SK-N-SH (cell line): Measurements from ENCODE around the gene CIAO1. TPM values are rescaled to one million over a fixed set of nuclear protein-coding genes. Genes with fewer than 3 reads are reported as not detected.
"Not testable (repeated sequence)": the region's sequence is repeated elsewhere in the genome, so short reads cannot be mapped to it uniquely, and the experiment has no call there.

ENCODE experiments used
- CTCF ChIA-PET: fragments of 300-600, 350-600 bp; formaldehyde crosslinking; extraction: SDS; loops from one replicate; lab custom pipeline; 2021; lab: Yijun Ruan, JAX
- POLR2A ChIA-PET: fragments of 350-600 bp; sonication (Branson Sonifier 250); formaldehyde crosslinking; extraction: SDS; loops from one replicate; lab custom pipeline; 2020; ENCODE audit warnings: antibody characterized with exemption, inconsistent platforms; lab: Yijun Ruan, JAX
- DNase-seq: peaks from one replicate; pipeline ENCODE4 v3.0.0; 2012
- H2AFZ ChIP-seq: fragments of 200-600 bp; sonication (generic); 2 replicates; pipeline ENCODE4 v1.8.1; 2016; ENCODE audit warnings: antibody characterized with exemption, mild to moderate bottlenecking, low read depth
- H3F3A ChIP-seq: fragments of 200-600 bp; sonication (generic); replicated peaks from 2 replicates; pipeline ENCODE3; 2016; ENCODE audit warnings: antibody characterized with exemption, mild to moderate bottlenecking; ENCODE audit not compliant: insufficient read depth
- H3K27ac ChIP-seq, 2 experiments: fragments of 200-500 bp in 1 of 2; fragments of 200-600 bp in 1 of 2; sonication (Bioruptor generic) in 1 of 2; sonication (generic), shearing (Covaris generic) in 1 of 2; 2 replicates each; pipeline versions ENCODE4 v1.5.1 to v1.6.1; 2014 to 2016; ENCODE audit warnings: low read depth in 2 of 2, inconsistent platforms in 1 of 2, low read length in 1 of 2, mild to moderate bottlenecking in 1 of 2, mixed read lengths in 1 of 2
- H3K27me3 ChIP-seq: fragments of 200-600 bp; sonication (generic), shearing (Covaris generic); 2 replicates; pipeline ENCODE4 v1.6.1; 2016; ENCODE audit warnings: mixed run types; ENCODE audit not compliant: insufficient read depth
- H3K36me3 ChIP-seq, 2 experiments: fragments of 200-500 bp in 1 of 2; fragments of 200-600 bp in 1 of 2; sonication (Bioruptor generic) in 1 of 2; sonication (generic) in 1 of 2; replicated peaks in 1 of 2; 2 replicates each; pipeline versions ENCODE3 to v1.5.1; 2014 to 2016; ENCODE audit warnings: low read length in 1 of 2, mild to moderate bottlenecking in 1 of 2; ENCODE audit not compliant: insufficient read depth in 2 of 2, control insufficient read depth in 1 of 2
- H3K4me1 ChIP-seq, 2 experiments: fragments of 200-500 bp in 1 of 2; fragments of 200-600 bp in 1 of 2; sonication (Bioruptor generic) in 1 of 2; sonication (generic), shearing (Covaris generic) in 1 of 2; 2 replicates each; pipeline versions ENCODE4 v1.5.1 to v1.6.1; 2014 to 2016; ENCODE audit warnings: low read depth in 1 of 2, low read length in 1 of 2, mixed run types in 1 of 2; ENCODE audit not compliant: insufficient read depth in 2 of 2, control insufficient read depth in 1 of 2
- H3K4me2 ChIP-seq: fragments of 200-600 bp; sonication (generic), shearing (Covaris generic); 2 replicates; pipeline ENCODE4 v1.6.1; 2017; ENCODE audit warnings: mixed run types
- H3K4me3 ChIP-seq, 2 experiments: fragments of 200-500 bp in 1 of 2; fragments of 200-600 bp in 1 of 2; sonication (Bioruptor generic) in 1 of 2; sonication (generic), shearing (Covaris generic) in 1 of 2; 2 replicates each; pipeline versions ENCODE4 v1.5.1 to v1.8.1; 2014 to 2016; ENCODE audit warnings: low read depth in 2 of 2, inconsistent platforms in 1 of 2, low read length in 1 of 2, mild to moderate bottlenecking in 1 of 2, mixed read lengths in 1 of 2, moderate library complexity in 1 of 2
- H3K79me2 ChIP-seq: fragments of 200-600 bp; sonication (generic); 2 replicates; pipeline ENCODE4 v1.8.1; 2017; ENCODE audit warnings: mild to moderate bottlenecking; ENCODE audit not compliant: insufficient read depth
- H3K9ac ChIP-seq: fragments of 200-600 bp; sonication (generic); 2 replicates; pipeline ENCODE4 v1.6.1; 2017; ENCODE audit warnings: mixed run types
- H3K9me2 ChIP-seq: fragments of 200-600 bp; sonication (generic); 2 replicates; pipeline ENCODE4 v1.6.1; 2017; ENCODE audit warnings: mixed run types
- H3K9me3 ChIP-seq: fragments of 200-600 bp; sonication (generic); 2 replicates; pipeline ENCODE4 v1.6.1; 2017; ENCODE audit warnings: mixed run types, mild to moderate bottlenecking, moderate library complexity
- H4K20me1 ChIP-seq: fragments of 200-600 bp; sonication (generic); 2 replicates; pipeline ENCODE4 v1.6.1; 2017; ENCODE audit warnings: mild to moderate bottlenecking, mixed run types; ENCODE audit not compliant: insufficient read depth
- CTCF ChIP-seq: fragments of 200-600 bp; sonication (generic); IDR thresholded peaks from 2 replicates; pipeline ENCODE4 v1.6.1; 2017; ENCODE audit warnings: antibody characterized with exemption, mild to moderate bottlenecking, moderate library complexity
- EP300 ChIP-seq, 2 experiments: IDR thresholded peaks; 2 replicates each; pipeline versions ENCODE4 v1.4.0 to v1.6.1; 2012; ENCODE audit warnings: borderline replicate concordance in 1 of 2, low read depth in 1 of 2, low read length in 1 of 2
- EZH2phosphoT487 ChIP-seq: fragments of 200-600 bp; sonication (generic); IDR thresholded peaks from 2 replicates; pipeline ENCODE4 v1.6.1; 2017; ENCODE audit warnings: low read depth, mixed run types, mild to moderate bottlenecking, antibody characterized with exemption, moderate library complexity, borderline replicate concordance
- FOSL2 ChIP-seq: IDR thresholded peaks from 2 replicates; pipeline ENCODE4 v1.4.0; 2012; ENCODE audit warnings: low read depth, mild to moderate bottlenecking, moderate library complexity, borderline replicate concordance
- FOXJ3 ChIP-seq: sonication (generic); formaldehyde crosslinking; IDR thresholded peaks from 2 replicates; pipeline ENCODE4 v1.5.1; 2020; ENCODE audit warnings: mild to moderate bottlenecking, missing genetic modification reagents
- GABPA ChIP-seq: IDR thresholded peaks from 2 replicates; pipeline ENCODE4 v1.4.0; 2012; ENCODE audit warnings: low read depth, mild to moderate bottlenecking
- JUND ChIP-seq: IDR thresholded peaks from 2 replicates; pipeline ENCODE4 v1.4.0; 2012
- NRF1 ChIP-seq: IDR thresholded peaks from 2 replicates; pipeline ENCODE4 v1.6.1; 2012; ENCODE audit warnings: low read depth, mild to moderate bottlenecking, low read length
- PBX3 ChIP-seq: IDR thresholded peaks from 2 replicates; pipeline ENCODE4; 2012
- POLR2AphosphoS5 ChIP-seq: IDR thresholded peaks from 2 replicates; pipeline ENCODE4 v1.6.1; 2012; ENCODE audit warnings: low read depth, low read length
- RAD21 ChIP-seq: IDR thresholded peaks from 2 replicates; pipeline ENCODE4 v1.6.1; 2012; ENCODE audit warnings: mild to moderate bottlenecking, low read length
- RXRA ChIP-seq: IDR thresholded peaks from 2 replicates; pipeline ENCODE4 v1.4.0; 2012; ENCODE audit warnings: low read depth, mild to moderate bottlenecking, borderline replicate concordance
- TAF1 ChIP-seq: IDR thresholded peaks from 2 replicates; pipeline ENCODE4 v1.6.1; 2012; ENCODE audit warnings: low read depth, mild to moderate bottlenecking, low read length, moderate library complexity, borderline replicate concordance
- WGBS: methylation state at CpG from one replicate; pipeline ENCODE4 v1.1.6; 2017; ENCODE audit warnings: low lambda C conversion rate; 5-methylcytosine and 5-hydroxymethylcytosine counted together
- polyA plus RNA-seq, 3 experiments: library from polyadenylated mRNA; depleted of rRNA; stranded (reverse); fragments of >200 nt; gene quantifications; 2 replicates each; pipeline ENCODE4 v1.2.3, GENCODE V29; 2012
- TF ChIP-seq, protein P1 (sequence below): IDR thresholded peaks from 2 replicates; pipeline ENCODE4 v1.6.1; 2012; ENCODE audit warnings: mild to moderate bottlenecking, low read depth, low read length, moderate library complexity
- TF ChIP-seq, protein P2 (sequence below): fragments of 150-350 bp; IDR thresholded peaks from 2 replicates; pipeline ENCODE4 v1.6.1; 2016; ENCODE audit warnings: mild to moderate bottlenecking, low read depth, low read length

CIAO1 gene
- polyA plus RNA-seq, 1 of the 3 experiments (the other 2 are of a cell fraction): 120 TPM

- TF ChIP-seq EZH2phosphoT487 (no peak), FOSL2 (no peak), JUND (no peak), GABPA (peak; percentile 94), POLR2AphosphoS5 (peak; percentile 67; the same call in 1 of the 2 replicates), RXRA (no peak), NRF1 (peak; percentile 81), TAF1 (no peak)
- TF ChIP-seq, protein P1, sequence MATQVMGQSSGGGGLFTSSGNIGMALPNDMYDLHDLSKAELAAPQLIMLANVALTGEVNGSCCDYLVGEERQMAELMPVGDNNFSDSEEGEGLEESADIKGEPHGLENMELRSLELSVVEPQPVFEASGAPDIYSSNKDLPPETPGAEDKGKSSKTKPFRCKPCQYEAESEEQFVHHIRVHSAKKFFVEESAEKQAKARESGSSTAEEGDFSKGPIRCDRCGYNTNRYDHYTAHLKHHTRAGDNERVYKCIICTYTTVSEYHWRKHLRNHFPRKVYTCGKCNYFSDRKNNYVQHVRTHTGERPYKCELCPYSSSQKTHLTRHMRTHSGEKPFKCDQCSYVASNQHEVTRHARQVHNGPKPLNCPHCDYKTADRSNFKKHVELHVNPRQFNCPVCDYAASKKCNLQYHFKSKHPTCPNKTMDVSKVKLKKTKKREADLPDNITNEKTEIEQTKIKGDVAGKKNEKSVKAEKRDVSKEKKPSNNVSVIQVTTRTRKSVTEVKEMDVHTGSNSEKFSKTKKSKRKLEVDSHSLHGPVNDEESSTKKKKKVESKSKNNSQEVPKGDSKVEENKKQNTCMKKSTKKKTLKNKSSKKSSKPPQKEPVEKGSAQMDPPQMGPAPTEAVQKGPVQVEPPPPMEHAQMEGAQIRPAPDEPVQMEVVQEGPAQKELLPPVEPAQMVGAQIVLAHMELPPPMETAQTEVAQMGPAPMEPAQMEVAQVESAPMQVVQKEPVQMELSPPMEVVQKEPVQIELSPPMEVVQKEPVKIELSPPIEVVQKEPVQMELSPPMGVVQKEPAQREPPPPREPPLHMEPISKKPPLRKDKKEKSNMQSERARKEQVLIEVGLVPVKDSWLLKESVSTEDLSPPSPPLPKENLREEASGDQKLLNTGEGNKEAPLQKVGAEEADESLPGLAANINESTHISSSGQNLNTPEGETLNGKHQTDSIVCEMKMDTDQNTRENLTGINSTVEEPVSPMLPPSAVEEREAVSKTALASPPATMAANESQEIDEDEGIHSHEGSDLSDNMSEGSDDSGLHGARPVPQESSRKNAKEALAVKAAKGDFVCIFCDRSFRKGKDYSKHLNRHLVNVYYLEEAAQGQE: no peak
Observed at GRCh38 chr2:96265840-96266679, at the start of gene CIAO1, which contains the start of gene TMEM127 (continued).

- ChIA-PET CTCF (no interaction called here), POLR2A (no interaction called here)
- Histone ChIP-seq H3K4me3 (no peak overlapping the region), H3K27me3 (no peaks in the 10 kb centered on the region), H3K4me2 (no peak overlapping the region), H4K20me1 (no peaks in the 10 kb centered on the region), H3K9me2 (no peaks in the 10 kb centered on the region), H3K36me3 (no peaks in the 10 kb centered on the region), H3K9me3 (no peaks in the 10 kb centered on the region), H3K4me1 (no peaks in the 10 kb centered on the region), H3K79me2 (0 out of 2 replicates have a peak, but pooled peaks cover 3% of the 10 kb centered on the region), H3K9ac (no peak overlapping the region), H3K27ac (no peak overlapping the region), H2AFZ (no peak overlapping the region), H3F3A (no peaks in the 10 kb centered on the region)
- DNase-seq: no peak
- 82% methylated on average over 13 of the region's 13 CpGs for WGBS
- TF ChIP-seq PBX3 (no peak), EZH2phosphoT487 (no peak), RAD21 (no peak), CTCF (no peak), EP300 (IDR thresholded peaks at IDR 0.05; ENCODE audit: borderline replicate concordance in 1 of 2, low read depth in 1 of 2, low read length in 1 of 2) (no peak), FOSL2 (no peak), FOXJ3 (CRISPR knock-in tag) (no peak)
- TF ChIP-seq, protein P2, sequence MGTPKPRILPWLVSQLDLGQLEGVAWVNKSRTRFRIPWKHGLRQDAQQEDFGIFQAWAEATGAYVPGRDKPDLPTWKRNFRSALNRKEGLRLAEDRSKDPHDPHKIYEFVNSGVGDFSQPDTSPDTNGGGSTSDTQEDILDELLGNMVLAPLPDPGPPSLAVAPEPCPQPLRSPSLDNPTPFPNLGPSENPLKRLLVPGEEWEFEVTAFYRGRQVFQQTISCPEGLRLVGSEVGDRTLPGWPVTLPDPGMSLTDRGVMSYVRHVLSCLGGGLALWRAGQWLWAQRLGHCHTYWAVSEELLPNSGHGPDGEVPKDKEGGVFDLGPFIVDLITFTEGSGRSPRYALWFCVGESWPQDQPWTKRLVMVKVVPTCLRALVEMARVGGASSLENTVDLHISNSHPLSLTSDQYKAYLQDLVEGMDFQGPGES: no peak
Observed at GRCh38 chr2:96218508-96219131, 47.4 kb upstream of the CIAO1 start.

GRCh38 chr2:96219959-96220358 is 46.1 kb upstream of the CIAO1 start:
- DNase-seq, CTCF ChIA-PET, H2AFZ ChIP-seq, H3K4me2 ChIP-seq, H3K27me3 ChIP-seq, H3K4me3 ChIP-seq, H3K9me2 ChIP-seq, H3K4me1 ChIP-seq, H3K9ac ChIP-seq, H3K9me3 ChIP-seq, H4K20me1 ChIP-seq, H3K36me3 ChIP-seq, POLR2A ChIA-PET, H3K79me2 ChIP-seq, H3F3A ChIP-seq, H3K27ac ChIP-seq: not testable (repeated sequence)
- no CpG with 5 or more reads among the region's 4 CpGs for WGBS
